Right cardiac atrium (tissue), 5 donors: Measurements from ENCODE around the gene ANKLE2. TPM values are rescaled to one million over a fixed set of nuclear protein-coding genes. Genes with fewer than 3 reads are reported as not detected.
A peak's percentile ranks its signal among the peaks of the same experiment; 100 is the strongest.
"Not testable (repeated sequence)": the region's sequence is repeated elsewhere in the genome, so short reads cannot be mapped to it uniquely, and the experiment has no call there.

Experiments used
- ATAC-seq, 2 donors: fragments of 200-7000 bp; cut with Tn5 transposase; one replicate each; pipeline versions ENCODE4 v1.8.0 to v1.9.1; 2020; ENCODE audit warnings: moderate library complexity in 2 of 2, mild to moderate bottlenecking in 1 of 2
- DNase-seq, 3 donors: peaks; one replicate each; pipeline ENCODE4 v3.0.0-alpha.2; 2020
- H3K27ac ChIP-seq: one replicate; pipeline ENCODE4 v1.5.1; 2013; ENCODE audit warnings: mild to moderate bottlenecking, low read length, control low read depth, moderate library complexity
- H3K27me3 ChIP-seq: one replicate; pipeline ENCODE4 v1.6.1; 2013; ENCODE audit not compliant: control insufficient read depth, insufficient read depth
- H3K4me1 ChIP-seq: one replicate; pipeline ENCODE4 v1.6.1; 2013; ENCODE audit warnings: low read length; ENCODE audit not compliant: control insufficient read depth, insufficient read depth
- H3K4me3 ChIP-seq: one replicate; pipeline ENCODE4 v1.5.1; 2013; ENCODE audit warnings: low read length, control low read depth
- H3K9me3 ChIP-seq: one replicate; pipeline ENCODE4 v1.6.1; 2013; ENCODE audit warnings: low read length; ENCODE audit not compliant: control insufficient read depth
- WGBS: extraction: QIAGEN DNeasy Blood & Tissue Kit; methylation state at CpG from one replicate; pipeline ENCODE4 v1.1.7; 2013; 5-methylcytosine and 5-hydroxymethylcytosine counted together
- intact Hi-C, 4 donors: fragments of 100-400 bp; cut with DNase I; formaldehyde crosslinking; loops; one replicate each; pipeline versions ENCODE4 v1.11.0 to v1.14.0; 2022 to 2023
- polyA plus RNA-seq: library from polyadenylated mRNA; stranded (reverse); fragments of 200-250 nt; gene quantifications from one replicate; pipeline ENCODE4 v1.2.3, GENCODE V29; 2013
- total RNA-seq, 4 donors: library from RNA; stranded (reverse); fragmentation: NEBNext Ultra II Directional; extraction: Animal tissue kit (Norgen Biotek cat#: 25700); gene quantifications; one replicate each; pipeline ENCODE4 v1.2.1, GENCODE V29; 2021
- donor health status: healthy with polysubstance abuse.
- donor health status: DM: no; HTN: yes; CAD: no.
- donor health status: DM: no; HTN: no; CAD: no.
- donor health status: DM: no; HTN: yes; CAD: no; lungs with severe emphysema.
- donor health status: DM: yes; HTN: yes; CAD: no.

The ANKLE2 gene
- total and polyA plus RNA-seq, 5 donors, result 17.7 to 34.1 (median 25.0) TPM

DNA sequence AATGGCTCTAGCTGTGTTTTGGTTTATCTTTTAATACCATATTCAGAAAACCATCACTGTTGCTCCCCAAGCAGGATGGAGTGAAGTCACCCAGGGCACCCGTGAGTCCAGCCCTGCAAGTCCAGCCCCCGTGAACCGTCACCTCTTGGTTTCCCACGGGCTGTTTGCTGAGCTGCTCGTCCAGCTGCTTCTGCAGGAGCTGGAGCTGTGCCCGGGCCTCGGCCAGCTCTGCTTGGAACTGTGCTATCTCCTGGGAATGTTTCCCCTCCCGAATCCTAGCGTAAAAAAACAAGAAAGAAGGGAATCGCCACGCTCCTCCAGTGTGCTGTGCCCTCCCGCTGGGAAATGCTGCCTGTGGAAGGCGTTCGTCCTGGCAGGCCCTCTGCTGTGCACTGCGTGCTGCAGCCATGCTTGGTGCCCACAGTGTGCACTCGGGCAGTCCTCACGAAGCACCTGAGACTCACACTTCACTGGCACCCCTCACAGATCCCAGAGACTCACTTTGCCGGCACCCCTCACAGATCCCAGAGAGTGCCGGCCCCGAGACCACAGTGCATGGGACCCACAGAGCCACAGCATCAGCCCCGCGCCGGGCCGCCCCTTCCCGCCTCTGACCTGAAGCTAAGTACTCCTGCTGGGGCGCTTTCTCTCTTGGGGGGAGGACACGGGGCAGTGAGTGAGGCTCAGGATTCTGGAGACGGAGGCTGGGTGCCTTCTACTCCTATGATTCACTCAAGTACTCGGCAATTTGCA, 15.4 kb upstream of the ANKLE2 start:
- peak; percentile 82 to 94 (median 94) for DNase-seq
- WGBS, result 62% methylated on average over 29 of the region's 29 CpGs
- Histone ChIP-seq H3K4me1 (no peaks in the 10 kb centered on the region), H3K4me3 (no peak overlapping the region), H3K9me3 (no peaks in the 10 kb centered on the region), H3K27ac (no peak overlapping the region), H3K27me3 (no peaks in the 10 kb centered on the region)
- intact Hi-C loops, result no loop called here
- ATAC-seq, result peak; percentile 83 to 87

DNA sequence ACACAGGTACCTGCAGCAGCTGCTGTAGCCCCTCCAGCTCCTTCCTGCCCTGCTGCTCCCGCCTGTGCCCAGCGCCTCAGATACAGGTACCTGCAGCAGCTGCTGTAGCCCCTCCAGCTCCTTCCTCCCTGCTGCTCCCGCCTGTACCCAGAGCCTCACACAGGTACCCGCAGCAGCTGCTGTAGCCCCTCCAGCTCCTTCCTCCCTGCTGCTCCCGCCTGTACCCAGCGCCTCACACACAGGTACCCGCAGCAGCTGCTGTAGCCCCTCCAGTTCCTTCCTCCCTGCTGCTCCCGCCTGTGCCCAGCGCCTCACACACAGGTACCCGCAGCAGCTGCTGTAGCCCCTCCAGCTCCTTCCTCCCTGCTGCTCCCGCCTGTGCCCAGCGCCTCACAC, 14.6 kb upstream of the ANKLE2 start:
- H3K27ac ChIP-seq, H3K27me3 ChIP-seq, DNase-seq, H3K4me3 ChIP-seq, intact Hi-C loops, H3K9me3 ChIP-seq, H3K4me1 ChIP-seq, ATAC-seq: not testable (repeated sequence)
- 88% methylated on average over 12 of the region's 12 CpGs for WGBS

DNA sequence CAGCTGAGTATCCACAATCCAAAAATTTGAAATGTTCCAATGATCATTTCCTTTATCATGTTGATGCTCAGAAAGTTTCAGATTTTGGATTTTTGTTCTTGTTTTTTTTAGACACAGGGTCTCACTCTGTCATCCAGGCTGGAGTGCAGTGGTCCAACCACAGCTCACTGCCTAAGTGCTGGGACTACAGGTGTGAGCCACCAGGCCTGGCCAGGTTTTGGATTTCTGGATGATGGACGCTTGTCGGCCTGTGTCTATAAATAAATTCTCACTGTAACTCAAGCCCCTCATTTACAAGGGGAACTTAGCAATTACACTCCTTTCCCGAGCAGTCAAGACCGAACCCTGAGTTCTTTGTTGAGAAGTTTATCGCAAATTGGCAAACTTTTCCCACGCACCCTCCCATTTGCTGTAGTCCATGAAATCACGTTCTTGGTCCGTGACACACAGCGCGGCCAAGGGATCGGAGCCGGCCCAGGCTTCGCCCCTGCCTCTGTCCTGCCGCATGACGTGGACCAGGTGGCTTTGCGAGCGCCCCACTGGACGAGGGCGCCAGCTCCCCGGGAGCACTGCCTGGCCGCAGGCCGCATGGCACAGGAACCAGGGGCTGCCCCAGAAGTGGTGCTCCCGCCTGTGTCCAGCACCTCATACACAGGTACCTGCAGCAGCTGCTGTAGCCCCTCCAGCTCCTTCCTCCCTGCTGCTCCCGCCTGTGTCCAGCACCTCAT, 14.0 kb upstream of the ANKLE2 start:
- intact Hi-C loops, result no loop called here
- no peak for DNase-seq
- 93% methylated on average over 23 of the region's 24 CpGs for WGBS
- Histone ChIP-seq H3K4me3 (no peak overlapping the region), H3K27me3 (no peaks in the 10 kb centered on the region), H3K4me1 (no peaks in the 10 kb centered on the region), H3K9me3 (no peaks in the 10 kb centered on the region), H3K27ac (no peak overlapping the region)
- ATAC-seq, result no peak

DNA sequence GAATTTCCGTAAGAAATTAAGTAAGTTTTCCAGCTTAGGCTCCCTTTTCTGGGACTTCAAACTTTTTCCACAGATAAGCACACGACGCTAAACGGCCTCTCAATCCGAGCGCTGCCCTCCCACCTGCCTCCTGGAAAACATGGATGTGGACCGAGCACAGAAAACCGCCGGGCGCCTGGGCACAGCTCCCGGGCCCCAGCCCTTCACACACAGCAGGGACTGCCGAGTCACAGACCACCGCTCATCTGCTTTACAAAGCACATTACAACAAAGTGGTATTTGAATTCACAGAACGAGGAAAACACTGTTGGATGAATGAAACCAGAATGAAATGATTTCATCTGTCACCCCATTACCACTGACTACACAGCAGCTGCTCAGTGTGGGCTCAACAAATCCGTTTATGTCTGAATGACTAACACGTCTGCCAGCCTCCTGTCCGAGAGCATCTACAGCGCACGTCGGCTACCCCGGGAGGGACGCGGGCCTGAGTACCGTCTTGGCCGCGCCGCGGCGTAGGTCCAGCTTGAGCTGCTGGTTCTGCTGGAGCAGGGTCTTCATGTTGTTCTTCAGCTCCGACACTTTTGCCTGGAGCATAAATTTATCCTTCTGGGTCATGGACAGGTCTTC, 13.1 kb upstream of the ANKLE2 start:
- no peaks in the 10 kb centered on the region for H3K9me3 ChIP-seq
- intact Hi-C loops, result no loop called here
- H3K27me3 ChIP-seq, result no peaks in the 10 kb centered on the region
- DNase-seq, result no peak
- H3K4me1 ChIP-seq, result no peaks in the 10 kb centered on the region
- no peak overlapping the region for H3K27ac ChIP-seq
- H3K4me3 ChIP-seq, result no peak overlapping the region
- ATAC-seq, result no peak
- 89% methylated on average over 30 of the region's 30 CpGs for WGBS

DNA sequence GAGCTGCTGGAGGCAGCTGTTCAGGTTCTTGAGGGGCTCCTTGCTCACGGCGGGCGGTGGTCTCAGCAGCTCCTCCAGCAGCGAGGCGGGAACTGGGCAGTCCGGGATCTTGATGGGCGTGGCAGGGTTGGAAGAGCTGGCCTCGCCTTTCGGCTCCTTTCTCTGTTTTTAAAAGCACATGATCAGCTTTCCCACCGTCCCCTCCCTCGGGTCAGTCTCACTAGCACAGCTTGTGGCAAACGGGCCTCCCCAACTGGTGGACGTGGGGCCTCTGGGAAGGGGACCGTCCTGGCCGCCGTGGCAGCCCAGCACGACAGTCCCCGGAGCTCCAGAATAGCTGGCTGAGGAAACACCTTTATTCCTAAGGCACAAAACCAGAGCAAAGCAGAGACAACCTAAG, 12.5 kb upstream of the ANKLE2 start:
- H3K27me3 ChIP-seq, result no peaks in the 10 kb centered on the region
- H3K27ac ChIP-seq, result no peak overlapping the region
- DNase-seq (no peak), ATAC-seq (no peak)
- H3K9me3 ChIP-seq, result no peaks in the 10 kb centered on the region
- intact Hi-C loops, result no loop called here
- no peaks in the 10 kb centered on the region for H3K4me1 ChIP-seq
- no peak overlapping the region for H3K4me3 ChIP-seq
- 87% methylated on average over 18 of the region's 18 CpGs for WGBS

DNA sequence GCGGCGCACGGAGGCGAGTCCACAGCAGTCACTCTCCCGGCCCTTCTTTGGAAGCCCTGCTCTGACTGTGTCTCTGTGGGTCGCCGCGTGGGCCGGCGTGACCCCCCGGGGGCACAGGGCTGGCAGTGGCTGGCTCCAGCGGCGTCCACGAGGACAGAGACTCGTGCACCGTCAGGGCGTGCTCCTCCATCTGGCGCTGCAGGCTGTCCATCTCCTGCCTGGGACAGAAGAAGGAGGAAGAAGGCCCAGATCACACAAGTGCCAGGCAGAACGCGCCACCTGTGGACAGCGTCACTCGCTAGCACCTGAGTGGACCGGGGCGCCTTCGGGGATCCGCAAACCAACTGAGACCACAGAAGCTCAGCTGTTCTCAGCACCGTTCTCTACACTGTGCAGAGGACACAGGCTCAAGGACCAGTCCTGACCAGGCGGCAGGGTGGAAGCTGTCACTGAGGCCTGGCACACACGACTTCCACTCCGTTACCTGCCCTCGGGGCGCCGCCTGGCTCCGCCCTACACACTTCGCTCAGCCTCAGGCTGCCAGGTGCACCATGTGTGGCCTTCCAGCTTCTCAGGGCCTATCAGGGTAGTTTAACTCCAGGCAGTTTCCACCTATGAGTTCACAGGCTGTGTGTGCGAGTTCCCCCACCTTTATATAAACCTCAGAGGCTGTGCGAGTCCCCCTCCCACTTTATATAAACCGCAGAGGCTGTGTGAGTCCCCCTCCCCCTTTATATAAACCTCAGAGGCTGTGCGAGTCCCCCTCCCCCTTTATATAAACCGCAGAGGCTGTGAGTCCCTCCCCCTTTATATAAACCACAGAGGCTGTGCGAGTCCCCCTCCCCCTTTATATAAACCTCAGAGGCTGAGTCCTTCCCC, 11.7 kb upstream of the ANKLE2 start:
- H3K27me3 ChIP-seq, result no peaks in the 10 kb centered on the region
- intact Hi-C loops, result no loop called here
- H3K4me3 ChIP-seq, result no peak overlapping the region
- H3K4me1 ChIP-seq, result no peaks in the 10 kb centered on the region
- H3K9me3 ChIP-seq, result no peaks in the 10 kb centered on the region
- ATAC-seq (no peak), DNase-seq (no peak)
- no peak overlapping the region for H3K27ac ChIP-seq
- 88% methylated on average over 41 of the region's 41 CpGs for WGBS

DNA sequence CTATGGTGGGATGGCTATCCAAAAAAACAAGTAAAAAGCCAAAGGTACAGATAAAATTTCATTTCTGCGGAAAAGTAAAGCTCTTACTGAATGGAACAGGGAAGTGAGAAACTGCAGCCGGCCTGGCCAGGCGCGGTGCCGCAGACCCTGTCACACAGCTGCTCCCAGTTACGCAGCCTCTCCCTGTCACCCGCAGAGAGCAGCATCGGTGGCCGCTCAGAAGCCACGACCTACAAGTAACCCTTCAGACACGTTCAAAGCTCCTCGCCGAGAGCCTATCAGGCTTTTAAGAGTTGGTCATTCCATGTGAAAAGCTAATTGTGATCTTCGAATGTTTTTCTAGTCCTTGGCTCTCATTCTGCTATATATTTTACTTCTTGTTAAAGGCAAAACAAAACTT, 11.0 kb upstream of the ANKLE2 start:
- intact Hi-C loops, result no loop called here
- no peak for ATAC-seq
- no peaks in the 10 kb centered on the region for H3K9me3 ChIP-seq
- H3K27me3 ChIP-seq, result no peaks in the 10 kb centered on the region
- no peak overlapping the region for H3K4me3 ChIP-seq
- DNase-seq, result peak in 1 of 3 donors; percentile 73
- H3K27ac ChIP-seq, result no peak overlapping the region
- 79% methylated on average over 14 of the region's 14 CpGs for WGBS
- H3K4me1 ChIP-seq, result no peaks in the 10 kb centered on the region

DNA sequence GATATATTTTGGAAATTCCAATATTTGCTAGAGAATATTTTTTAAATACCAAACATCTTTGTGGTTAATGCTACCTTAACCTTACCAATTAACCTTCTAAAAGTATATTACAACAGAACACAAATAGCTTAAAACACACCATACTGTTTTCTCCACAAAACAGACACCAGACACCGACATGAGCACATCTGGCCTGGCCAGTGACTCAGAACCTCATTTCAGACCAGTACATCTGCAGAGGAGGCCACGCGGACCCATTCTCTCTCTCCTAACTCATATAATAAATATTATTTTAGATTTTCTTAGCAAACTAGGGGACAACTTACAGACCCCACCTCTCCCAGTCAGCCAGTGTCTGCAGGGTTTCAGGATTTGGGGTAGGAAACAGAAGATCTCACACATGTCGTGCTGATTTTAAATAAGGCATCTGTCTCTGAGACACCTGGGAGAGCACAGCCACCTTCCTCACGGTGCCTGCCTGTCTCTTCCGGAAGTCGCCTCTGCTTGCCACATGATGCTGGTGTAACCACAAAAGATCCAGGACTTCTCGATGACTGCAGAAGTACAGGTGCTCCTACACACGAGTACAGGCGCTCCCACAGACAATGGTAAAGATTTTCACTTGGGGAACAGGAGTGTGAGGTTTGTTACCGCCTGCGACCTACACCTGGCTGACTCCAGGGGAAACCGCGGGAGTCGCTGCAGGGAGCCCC, 9.7 kb upstream of the ANKLE2 start:
- DNase-seq (no peak), ATAC-seq (no peak)
- H3K9me3 ChIP-seq, result no peaks in the 10 kb centered on the region
- intact Hi-C loops, result no loop called here
- 90% methylated on average over 15 of the region's 15 CpGs for WGBS
- H3K4me1 ChIP-seq, result peaks cover 3% of the 10 kb centered on the region
- H3K27ac ChIP-seq, result no peak overlapping the region
- no peak overlapping the region for H3K4me3 ChIP-seq
- H3K27me3 ChIP-seq, result no peaks in the 10 kb centered on the region

DNA sequence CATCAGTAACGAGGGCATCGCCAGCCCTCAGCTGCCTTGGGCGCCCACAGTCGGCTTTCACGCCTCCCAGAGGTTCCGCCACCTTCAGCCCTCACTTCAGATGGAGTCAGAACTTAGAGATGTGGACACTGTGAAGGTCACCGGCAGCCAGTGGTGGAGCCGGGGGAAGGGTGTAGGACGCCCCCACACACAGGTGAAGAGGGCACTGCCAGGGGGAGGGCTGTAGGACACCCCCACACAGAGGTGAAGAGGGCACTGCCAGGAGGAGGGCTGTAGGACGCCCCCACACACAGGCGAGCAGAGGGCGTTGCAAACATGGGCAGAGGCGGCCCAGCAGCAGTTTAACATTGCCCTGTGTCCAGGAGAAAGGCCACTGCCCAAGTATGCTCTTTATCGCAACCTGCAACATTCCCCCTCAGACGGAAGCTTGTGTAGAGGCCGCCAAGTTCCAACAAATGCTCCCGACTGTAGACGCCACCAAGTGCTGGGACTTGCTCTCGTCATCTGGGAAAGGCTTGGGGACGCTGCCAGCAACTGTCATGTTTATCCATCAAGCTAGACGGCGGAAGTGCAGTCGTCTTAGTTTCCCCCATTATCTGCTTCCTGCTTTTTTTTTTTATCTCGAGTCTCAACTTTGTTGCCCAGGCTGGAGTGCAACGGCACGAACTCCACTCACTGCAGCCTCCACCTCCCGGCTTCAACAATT, 4.9 kb upstream of the ANKLE2 start:
- Histone ChIP-seq H3K27me3 (no peaks in the 10 kb centered on the region), H3K27ac (peak overlapping the region; percentile 83), H3K4me1 (peaks cover 4% of the 10 kb centered on the region), H3K9me3 (no peaks in the 10 kb centered on the region), H3K4me3 (no peak overlapping the region)
- ATAC-seq, result peak; percentile 49 to 62
- DNase-seq, result peak; percentile 85 to 92 (median 90)
- intact Hi-C loops, result no loop called here
- WGBS, result 26% methylated on average over 27 of the region's 27 CpGs

DNA sequence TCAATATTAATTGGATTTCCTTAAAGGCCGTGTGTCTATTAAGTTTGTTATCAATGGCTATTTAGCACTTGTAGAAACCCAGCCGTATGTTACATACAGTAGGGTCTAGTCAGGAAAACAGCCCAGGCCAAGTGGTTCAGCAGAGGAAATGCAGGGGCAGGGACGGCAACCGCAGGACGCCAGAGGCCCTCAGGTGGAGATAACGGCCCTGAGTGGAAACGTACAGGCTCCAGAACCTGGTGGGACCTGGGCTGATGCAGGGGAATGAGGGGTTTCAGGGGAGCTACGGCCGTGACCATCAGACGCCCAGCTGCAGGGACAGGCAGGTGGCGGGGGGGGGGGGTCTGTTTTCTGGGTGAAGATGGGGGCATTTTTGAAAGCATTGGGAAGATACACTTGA, 3.7 kb upstream of the ANKLE2 start:
- no peaks in the 10 kb centered on the region for H3K9me3 ChIP-seq
- intact Hi-C loops, result no loop called here
- 64% methylated on average over 11 of the region's 11 CpGs for WGBS
- DNase-seq (peak in 1 of 3 donors; percentile 56), ATAC-seq (no peak)
- no peak overlapping the region for H3K4me3 ChIP-seq
- no peaks in the 10 kb centered on the region for H3K27me3 ChIP-seq
- peaks cover 8% of the 10 kb centered on the region for H3K4me1 ChIP-seq
- H3K27ac ChIP-seq, result no peak overlapping the region
